Activated CD4-positive, alpha-beta T cell treated with anti-CD3 and anti-CD28 coated beads, Interleukin-2, amount 50 U/mL, for 16 hours (primary cell): ENCODE measurements around the gene MIS12.

ENCODE experiments used
- DNase-seq: peaks from one replicate; pipeline ENCODE4 v3.0.0-alpha.2; 2020

MIS12 gene

DNA sequence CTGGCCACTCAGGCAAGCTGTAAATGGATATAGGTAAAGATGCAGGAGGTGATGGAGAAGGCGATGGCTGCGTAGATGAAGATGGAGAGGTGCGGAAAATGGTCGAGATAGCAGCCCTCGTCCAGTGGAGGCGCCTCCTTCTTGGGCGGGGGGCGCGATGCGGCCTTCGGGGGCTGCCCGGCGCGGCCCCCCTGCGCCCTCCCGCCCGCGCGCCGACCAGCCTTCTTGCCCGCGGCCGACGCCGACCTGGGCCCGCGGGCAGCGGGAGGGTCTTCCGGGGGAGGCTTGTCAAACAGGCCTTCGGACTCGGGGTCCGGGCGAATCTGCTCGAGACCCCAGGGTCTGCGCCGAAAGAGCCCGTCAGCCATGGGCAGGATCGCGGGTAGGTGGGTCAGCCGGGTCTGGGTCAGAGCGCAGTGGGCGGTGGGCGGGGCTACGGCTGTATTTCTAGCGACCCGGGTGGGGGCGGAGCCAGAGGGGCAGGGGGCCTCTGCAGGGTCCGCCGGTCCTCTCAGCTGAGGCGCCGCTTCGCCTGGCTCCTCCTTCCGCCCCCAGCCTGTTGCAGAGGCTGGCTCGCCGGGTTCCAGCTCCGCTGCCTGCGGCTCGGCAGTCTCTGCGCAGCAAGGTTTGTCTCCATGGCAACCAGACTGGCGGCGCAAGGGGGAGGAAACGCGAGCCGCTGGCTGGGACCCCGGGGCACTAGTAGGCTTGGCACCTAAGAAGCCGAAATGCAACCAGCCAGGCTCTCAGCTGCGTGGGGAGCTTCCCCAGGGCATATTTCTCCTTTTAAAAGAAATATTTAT, 14.4 kb downstream of the MIS12 start:
- peak; percentile 72 for DNase-seq

DNA sequence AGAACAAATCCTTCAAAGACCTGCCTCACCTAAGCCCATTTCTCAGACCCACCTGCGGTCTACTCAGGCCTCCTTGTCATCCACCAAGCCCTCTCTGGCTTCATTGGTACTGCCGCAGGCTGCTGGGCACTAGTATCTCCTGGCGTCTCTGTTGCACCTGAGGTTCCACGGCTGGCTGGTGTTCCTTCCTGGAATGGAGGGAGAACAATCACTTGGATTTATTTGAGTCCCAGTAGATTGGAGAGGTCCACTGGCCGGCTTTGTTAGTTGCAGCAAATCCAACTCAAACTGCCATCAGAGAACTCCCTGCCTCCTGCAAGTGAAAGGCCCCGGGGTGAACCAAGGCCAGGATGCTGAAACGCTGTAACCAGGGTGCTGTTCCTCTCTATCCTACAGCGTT, 15.3 kb downstream of the MIS12 start:
- no peak for DNase-seq

DNA sequence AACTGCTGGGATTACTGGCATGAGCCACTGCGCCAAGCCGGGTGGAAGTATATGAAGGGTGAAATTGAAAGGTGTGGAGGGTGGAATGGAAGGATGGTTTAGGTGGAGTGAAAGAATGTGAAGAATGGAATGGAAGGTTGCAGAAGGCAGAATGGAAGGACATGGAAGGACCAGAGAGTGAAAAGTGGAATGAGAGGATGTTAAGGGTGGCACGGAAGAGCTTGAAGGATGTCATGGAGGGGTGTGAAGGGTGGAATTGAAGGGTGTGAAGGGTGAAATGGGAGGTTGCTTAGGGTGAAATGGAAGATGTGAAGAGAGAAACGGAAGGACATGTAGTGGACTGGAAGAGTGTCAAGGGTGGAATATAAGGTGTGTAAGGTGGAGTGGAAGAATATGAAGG, 16.2 kb downstream of the MIS12 start:
- DNase-seq: no peak

DNA sequence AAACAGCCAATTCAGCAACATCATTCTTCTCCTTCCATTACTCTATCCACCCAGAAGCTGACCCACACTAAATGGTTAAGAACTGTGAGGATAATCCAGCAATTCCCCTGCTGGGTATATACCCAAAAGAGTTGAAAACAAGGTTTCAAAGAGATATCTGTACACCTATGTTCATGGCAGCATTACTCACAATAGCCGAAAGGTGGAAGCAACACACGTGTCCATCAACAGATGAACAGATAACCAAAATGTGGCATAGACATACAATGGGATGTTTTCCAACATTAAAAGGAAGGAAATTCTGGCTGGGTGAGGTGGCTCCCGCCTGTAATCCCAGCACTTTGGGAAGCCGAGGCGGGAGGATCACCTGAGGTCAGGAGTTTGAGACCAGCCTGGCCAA, 19.9 kb downstream of the MIS12 start:
- DNase-seq: no peak

DNA sequence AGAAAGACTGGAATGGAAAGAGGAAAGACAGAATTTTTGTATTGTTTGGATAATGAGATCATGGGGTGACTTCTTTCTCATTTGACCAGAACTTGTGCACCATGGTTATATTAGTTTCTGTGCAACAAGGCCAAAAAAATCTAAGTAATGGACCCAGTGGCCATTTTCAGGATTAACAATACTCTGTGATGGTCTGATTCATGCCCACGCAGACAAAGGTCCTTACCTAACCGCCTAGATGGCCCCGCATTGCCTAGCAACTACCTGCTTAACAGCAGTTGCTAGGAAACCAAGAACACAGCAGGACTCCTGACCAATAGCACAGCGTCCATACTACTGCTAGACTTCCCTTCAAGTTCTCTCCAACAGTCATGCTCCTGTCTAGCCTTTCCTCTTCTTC, 22.4 kb downstream of the MIS12 start:
- no peak for DNase-seq

DNA sequence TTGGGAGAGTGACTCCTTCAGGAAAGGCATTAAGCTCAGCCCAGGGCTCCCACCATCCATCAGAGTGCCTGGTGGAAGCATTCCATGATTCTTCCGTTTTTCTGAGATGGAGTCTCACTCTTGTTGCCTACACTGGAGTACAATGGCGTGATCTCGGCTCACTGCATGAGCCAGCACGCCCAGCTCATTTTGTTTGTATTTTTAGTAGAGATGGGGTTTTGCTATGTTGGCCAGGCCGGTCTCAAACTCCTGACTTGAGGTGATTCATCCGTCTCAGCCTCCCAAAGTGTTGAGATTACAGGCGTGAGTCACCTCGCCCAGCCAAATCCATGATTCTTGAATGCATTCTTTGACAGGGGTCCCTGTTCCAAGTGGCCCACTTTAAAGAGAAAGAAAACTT, 23.1 kb downstream of the MIS12 start:
- DNase-seq: no peak

DNA sequence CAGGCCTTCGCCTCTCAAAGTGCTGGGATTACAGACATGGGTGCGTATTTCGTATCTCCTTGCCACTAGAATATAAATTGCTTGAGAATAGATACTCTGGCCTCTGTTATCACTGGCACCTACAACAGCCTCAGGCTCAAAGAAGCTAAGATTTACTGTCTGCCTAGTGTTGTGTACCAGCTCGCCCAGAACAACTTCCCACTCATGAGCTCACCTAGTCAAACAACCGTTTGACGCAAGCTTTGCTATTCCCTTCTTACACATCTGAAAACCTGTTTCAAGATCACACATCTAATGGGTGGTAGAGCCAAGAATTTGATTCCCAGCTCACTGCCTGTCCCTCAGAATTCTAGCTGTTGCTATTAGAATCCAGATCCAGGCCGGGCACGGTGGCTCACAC, 24.4 kb downstream of the MIS12 start:
- no peak for DNase-seq

DNA sequence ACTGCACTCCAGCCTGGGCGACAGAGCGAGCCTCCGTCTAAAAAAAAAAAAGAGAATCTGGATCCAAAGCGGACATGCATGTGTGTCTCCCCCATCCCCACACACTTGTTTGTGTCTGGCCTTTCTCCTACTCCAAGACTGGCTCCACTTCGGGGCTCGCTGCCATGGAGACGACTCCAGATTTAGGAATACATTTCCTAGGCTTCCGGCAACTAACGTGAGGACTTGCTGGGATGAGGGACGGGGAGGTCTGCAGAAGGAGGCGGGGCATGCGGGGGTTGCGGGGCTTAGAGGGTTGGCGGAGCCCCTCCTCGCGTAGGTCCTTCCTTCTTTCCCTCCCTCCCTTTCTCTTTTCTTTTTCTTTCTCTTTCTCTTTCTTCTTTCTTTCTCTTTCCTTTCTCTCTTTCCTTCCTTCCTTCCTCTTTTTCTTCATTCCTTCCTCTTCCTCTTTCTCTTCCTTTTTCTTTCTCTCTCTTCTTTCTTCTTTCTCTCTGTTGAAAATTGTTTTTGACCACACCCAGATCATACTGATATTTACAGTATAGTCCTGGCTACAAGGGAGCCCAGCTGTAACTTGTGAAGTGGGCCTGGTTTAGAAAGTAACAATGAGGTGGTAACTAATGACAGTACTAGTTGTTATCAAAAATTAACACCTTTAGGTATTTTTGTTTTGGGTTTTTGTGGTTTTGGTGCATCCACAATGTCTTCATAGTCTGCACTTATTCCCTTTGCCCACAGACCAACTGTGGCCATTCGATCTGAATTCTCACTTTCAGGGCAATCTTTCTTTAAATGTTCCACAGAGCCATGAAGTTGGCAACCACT, 25.2 kb downstream of the MIS12 start:
- no peak for DNase-seq

DNA sequence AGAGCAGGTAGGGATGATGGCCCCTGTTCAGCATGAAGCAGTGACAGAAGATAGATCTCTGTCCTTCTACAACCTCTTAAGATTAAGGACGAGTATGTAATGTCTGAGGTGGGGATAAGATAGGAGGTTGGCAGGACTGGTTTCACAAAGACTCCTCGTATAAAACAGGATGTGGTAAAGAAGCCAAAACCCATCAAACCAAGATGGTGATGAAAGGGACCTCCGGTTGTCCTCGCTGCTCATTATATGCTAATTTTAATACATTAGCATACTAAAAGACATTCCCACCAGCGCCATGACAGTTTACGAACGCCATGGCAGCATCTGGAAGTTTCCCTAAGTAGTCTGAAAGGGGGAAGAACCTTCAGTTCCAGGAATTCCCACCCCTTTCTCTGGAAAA, 27.3 kb downstream of the MIS12 start:
- DNase-seq: peak; percentile 37

DNA sequence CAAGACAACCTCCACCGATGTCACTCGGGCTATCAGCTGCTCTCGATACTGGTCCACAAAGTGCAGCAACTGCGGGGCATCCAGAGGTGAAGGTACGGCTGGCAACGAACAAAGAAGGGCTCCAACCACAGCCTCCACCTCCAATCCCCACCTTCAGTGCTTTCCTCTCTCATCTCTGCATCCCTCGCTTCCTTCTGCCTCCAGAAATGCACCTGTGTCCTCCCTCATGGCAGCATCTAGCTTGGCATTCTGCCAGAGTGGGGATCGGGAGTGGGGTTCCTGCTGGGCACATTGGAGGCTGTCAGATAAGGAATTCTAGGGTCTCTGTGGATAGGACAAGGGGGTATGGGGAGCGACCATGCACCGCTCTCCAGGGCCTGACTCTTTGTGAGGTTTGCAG, 28.6 kb downstream of the MIS12 start:
- no peak for DNase-seq

DNA sequence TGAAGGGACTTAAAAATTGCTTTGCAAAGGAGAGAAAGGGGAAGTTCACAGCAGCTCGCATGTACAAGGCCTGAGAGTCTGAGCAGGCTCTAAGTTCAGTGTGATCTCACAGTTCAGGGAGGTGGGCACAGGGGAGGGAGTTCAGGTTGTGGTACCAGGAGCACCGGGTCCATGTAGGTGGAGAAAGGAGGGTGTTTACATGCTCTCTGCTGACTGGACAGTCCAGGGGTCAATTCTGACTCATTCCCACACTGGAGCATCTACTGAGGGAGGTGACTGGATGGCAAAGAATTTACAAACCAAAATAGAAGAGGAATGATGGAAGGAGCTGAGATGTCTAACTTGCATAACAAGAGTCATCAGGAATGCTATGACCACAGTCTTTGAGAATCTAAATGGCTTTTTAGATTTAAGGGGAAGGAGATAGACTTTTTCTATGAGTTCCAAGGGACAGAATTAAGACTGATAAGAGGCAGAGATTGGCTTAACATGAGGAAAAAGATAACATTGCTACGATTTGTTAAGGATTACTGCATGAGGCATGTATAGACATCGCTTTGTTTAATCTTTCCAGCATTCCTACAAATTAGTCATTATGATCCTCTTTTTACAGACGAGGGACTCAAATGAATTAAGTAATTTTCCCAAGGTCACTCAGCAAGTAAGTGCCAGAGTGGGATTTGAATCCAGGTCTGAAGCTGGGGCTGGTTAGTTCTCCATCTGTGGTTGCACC, 29.9 kb downstream of the MIS12 start:
- no peak for DNase-seq

DNA sequence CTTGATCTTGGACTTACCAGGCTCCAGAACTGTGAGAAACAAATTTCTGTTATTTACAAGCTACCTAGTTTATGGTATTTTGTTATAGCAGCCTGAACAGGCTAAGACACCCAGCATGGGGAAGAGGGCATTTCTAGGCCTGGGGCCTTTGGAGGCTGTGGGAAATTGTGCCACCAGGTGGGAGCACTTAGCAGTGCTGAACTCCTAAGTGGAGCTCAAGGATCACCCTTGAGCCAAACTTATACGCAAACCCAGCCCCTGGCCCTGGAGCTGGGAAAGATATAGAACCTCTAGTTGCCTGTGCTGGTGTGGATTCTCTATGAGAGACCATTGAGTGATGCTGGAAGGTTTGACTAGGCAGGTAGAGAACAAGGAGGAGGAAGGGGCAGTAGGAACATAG, 36.1 kb downstream of the MIS12 start:
- no peak for DNase-seq

DNA sequence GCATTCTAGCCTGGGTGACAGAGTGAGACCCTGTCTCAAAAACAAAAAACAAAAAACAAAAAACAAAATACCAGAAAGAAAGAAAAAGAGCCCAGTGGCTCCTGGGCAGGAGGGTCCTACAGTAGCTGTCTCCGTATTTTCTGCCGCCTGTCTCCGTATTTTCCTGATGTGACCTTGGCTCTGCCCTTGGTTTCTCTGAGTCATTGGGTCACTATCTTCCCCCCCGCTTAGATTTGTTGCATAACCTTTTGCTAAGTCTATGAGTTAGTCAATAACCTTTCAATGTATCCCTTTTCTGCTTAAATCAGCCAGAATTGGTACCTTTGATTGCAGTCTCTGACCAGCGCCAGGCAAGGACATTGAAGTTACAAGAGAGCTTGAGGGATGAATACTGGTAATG, 36.9 kb downstream of the MIS12 start:
- DNase-seq: no peak

DNA sequence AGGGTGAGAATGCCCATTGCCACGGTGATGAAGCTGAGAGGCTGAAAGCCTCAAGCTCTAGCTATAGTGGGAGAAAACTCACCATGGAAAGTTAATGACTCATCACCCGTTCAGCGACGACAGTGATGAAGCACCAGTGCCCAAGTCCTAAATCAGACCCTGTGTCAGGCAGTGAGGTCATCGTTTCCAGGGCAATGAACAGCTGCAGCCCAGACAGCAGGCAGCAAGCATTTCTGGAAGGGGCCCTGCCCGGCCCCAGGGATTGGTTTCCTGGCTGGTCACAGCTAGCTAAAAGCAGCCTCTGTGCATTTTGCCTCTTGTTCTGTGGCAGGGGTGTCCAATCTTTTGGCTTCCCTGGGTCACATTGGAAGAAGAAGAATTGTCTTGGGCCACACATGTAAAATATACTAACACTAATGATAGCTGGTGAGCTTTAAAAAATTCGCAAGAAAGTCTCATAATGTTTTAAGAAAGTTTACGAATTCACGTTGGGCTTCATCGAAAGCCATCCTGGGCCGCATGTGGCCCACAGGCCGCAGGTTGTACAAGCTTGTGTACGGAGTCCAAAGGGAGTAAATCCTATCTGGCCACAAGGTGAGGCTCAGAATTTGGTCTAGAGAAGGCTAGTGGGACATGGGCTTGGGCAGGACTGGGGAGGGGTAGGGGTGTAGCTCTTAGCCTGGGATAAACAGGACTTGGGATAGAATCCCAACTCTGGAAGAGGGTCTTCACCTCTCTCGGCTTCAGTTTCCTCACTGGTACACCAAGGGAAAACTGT, 40.6 kb downstream of the MIS12 start:
- peak; percentile 76 for DNase-seq

DNA sequence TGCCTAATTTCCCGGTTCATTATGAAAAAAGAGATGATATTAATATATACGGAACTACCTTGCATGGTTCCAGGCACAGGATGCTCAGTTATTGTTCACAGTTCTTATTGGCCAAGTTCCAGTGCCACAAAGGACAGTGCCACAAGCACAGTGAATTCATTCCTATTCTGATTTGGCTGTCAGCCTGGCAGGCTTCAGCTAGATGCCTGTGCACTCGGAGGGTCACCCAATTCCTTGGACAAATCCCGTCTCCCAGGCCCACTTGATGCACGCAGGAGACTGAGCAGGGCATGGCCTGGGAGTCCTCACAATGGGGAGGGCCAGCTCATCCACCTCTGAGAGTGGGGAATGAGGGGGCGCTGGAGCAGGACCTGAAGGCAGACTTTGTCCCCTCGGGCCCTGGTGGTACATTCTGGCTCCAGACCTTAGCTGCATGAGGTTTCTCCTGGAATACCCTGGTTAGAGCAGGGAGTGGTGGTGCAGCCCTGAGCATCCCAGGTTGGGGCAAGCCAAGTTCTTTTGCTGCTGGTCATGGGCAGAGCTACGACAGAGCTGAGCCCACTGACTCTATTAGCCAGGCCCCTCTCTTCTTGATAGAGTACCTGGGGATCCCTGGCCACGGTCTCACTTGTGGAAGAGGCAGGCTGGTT, 41.4 kb downstream of the MIS12 start:
- DNase-seq: no peak

DNA sequence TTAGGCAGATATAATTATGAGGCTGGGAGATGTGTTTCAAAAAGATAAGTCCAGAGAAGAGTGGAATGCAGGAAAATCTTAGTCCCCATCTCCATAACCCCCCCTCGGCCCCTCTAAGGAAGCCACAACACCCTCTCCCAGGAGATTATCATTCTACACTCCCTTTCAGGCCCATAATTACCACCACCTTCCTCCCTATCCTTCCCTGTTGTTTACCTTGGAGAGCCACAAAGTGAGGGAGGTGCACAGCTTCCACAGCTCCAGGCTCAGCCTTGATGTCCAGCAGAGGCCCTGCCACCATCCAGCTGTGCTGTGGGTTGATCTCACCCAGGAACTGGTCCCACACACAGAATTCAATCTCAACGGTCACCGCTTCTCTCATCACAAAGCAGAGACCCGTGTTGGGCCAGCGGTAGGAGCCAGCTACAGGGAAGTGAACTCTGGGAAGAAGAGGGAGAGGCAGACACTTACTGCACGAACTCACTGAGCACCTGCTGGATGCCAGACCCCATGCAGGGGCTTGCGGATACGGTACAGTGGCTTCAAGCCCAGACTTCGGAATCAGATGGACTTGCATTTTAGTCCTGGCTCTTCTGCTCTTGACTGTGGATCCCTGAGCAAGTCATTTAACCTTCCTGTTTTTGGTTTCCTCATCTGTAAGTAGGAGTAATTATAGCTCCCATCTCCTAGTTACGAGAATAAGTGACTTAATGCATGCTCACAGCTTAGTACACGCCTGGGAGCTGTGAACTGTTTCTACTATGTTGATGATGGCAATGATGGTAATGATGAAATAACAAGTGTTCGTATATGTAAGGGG, 44.1 kb downstream of the MIS12 start:
- no peak for DNase-seq

DNA sequence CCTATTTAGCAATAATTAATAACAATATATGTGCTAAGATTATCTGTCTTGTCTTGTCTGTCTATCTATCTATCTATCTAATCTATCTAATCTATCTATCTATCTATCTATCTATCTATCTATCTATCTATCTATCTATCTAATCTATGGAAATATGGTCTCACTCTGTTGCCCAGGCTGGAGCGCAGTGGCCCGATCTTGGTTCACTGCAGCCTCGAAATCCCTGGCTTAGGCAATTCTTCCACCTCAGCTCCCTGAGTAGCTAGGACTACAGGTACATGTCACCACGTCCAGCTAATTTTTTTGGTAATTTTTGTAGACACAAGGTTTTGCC, 44.7 kb downstream of the MIS12 start:
- no peak for DNase-seq

DNA sequence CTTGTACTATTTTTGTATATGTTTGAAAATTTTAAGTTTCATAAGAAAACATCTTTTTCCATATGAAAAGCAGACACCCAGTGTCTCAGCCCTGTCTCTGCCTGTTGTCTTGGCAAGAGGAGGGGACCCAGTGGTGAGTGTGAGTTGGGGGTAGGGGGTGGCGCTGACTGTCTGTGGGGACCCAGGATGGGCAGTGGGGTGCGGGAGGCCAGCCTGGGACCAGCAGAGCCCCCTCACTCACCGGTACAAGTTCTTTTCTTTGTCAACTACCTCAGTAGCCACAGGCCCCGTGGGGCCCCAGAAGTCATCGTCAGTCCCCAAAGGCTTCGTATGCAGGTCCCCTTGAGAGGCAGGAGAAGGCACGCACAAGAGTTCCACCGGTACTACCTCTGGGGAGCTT, 46.2 kb downstream of the MIS12 start:
- DNase-seq: no peak

DNA sequence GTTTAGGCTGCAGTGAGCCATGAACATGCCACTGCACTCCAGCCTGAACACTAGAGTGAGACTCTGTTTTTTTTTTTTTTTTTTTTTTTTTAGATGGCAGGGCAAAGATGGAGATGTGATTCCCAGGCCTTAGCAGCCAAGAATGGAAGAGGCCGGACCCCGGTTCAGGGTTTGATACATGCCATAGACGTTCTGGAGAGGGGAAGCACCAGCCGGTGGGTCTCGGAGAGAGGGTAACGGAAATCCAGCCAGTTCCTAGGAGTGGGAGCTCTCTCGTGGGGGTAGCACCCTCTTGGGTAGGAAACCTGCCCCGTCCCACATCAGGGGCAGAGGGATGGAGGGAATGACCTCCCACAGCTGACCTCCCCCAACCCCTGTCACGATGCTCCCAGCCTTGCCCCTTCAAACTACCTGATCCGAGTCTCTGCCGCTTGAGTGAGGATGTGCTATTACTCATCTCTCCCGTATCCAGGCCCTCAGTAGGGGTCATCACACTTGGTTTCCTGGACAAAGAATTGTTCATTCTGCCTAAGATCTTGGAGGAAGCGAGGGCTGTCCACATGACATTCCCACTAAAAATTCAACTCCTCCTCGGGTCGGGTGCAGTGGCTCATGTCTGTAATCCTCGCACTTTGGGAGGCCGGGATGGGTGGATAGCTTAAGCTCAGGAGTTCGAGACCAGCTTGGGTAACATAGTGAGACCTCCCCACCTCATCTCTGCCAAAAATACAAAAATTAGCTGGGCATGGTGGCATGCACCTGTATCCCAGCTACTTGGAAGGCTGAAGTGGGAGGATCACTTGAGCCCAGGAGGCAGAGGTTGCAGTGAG, 47.3 kb downstream of the MIS12 start:
- DNase-seq: no peak

DNA sequence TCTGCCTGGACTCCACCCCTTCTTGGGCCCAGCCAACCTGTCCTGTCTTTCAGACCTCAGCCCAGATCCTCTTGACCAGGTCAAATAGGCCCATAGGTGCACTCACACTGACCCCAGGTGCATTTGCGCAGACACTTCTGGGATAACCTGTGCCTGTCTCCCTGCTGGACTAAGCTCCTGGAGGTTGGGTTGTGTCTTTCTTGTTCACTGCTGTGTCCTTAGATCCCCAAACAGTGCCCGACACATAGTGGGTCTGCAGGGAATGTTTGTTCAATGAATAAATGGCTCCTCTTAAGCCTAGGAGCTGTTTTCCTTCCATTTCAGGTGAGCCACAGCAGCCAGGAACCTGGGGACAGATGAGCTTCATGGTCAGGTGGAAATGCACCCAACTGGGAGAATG, 49.1 kb downstream of the MIS12 start:
- DNase-seq: no peak
